GF-D8 (cell line): ENCODE data around the gene ACOX2.

ENCODE experiments used
- DNase-seq: peaks from one replicate; lab custom pipeline; 2025; lab: John Stamatoyannopoulos, UW

The ACOX2 gene

DNA sequence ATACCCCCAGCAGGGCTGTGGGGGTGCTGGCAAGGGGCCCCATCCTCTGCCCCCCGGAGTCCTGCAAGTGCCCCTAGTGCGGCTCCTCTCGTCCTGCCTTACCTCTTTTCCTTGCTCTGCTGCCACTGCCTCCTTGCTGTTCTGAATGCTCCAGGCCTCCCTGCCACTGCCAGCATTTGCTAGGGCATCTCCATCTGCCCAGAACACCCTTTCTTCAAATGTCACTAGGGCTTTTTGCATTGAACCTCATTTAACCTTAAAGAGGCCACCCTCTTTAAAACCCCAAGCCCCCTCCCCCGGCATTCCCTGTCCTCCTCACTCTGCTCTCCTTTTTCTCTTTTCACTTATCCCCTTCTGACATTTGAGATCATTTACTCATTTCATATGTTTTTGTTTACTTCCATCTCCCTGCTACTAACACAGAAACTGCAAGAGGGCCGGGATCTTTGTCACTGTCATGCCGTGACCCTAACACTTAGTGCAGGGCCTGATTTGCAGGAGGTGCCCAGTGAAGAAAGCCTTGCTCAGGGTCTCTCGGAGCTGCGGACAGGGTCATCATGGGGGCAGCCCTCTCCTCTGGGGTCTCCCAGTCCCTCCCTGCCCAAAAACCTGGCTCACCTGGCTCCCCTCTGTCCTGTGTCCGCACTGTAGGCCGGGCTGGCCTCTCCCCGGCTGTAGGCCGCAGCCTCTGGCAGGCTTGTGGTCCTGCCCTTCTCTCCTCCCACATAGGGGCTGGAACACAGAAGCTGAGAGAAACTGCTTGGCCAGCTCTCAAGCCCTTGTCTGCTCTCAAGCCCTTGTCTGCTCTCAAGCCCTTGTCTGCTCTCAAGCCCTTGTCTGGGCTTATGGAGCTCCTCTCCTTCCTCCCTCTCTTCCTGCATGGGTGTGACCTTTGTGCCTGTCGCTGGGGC, at the start of gene ACOX2:
TSS of gene ACOX2 (minus strand) at position 690 of the 911 bp plus-strand sequence. CDS start 2,084 bp downstream, outside the sequence.
- DNase-seq, result no peak

DNA sequence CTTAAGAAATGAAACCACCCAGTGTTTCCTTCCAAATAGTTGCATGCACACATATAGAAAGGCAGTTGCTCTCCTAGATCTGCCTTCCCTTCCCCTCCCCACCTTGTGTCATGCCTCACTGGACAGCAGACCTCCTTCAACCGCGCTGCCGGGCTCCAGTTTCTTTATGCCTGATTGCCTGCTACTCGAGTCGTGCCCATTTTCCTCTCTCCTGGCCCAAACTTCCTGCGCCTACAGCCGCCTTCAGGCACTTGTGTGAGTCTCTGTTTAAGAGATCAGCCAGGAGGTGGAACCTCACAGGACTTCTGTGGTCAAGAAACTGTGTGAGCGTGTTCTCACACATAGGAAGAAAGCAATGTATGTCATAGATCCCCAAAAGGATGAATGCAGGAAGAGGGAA, 49.0 kb upstream of the ACOX2 start:
- DNase-seq, result no peak

DNA sequence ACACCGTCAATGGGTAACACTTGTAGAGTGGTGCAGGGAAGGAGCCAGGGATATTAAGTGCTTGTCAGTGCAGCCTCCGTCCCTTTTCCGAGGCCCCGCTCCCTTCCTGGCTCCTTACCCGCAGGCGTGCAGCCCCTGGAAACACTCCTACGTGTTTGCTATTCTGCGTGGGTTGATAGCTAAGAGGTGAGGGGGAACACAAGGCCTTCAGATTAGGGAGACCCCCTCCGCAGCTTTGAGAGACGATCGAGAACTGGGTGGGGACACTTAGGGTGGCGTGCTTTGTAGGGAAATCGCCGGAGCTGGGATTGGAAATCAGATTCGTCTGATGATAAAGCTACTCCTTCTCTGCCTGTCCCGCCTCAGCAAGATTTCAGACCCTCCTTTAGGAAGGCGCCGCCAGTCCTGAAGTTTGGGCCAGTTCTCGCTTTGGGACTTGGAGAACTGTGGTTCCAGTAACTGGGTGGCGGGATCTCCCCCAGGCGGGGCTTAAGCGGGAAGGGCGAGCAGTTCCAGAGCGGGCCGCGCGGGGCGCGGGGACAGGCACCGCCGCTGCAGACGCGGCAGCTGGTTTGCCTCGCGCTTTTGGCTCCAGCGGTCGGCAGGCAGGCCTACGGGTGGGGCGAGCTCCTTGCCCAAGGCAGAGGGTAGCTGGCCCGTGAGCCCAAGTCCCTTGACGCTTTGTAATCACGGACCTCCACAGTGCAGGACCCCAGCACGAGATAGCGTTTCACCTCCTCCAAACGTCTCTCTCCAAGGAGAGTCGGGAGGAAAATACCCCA, 48.2 kb upstream of the ACOX2 start:
- no peak for DNase-seq

DNA sequence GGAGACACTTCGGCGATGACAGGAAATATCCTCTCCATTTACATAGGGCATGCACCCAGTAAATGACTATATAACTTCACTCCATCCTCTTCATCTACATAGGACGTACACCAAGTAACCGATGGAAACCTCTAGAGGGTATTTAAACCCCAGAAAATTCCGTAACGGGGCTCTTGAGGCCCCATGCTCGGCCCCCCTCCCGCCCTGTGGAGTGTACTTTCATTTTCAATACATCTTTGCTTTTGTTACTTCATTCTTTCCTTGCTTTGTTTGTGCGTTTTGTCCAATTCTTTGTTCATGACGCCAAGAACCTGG, 47.7 kb upstream of the ACOX2 start:
- no peak for DNase-seq

DNA sequence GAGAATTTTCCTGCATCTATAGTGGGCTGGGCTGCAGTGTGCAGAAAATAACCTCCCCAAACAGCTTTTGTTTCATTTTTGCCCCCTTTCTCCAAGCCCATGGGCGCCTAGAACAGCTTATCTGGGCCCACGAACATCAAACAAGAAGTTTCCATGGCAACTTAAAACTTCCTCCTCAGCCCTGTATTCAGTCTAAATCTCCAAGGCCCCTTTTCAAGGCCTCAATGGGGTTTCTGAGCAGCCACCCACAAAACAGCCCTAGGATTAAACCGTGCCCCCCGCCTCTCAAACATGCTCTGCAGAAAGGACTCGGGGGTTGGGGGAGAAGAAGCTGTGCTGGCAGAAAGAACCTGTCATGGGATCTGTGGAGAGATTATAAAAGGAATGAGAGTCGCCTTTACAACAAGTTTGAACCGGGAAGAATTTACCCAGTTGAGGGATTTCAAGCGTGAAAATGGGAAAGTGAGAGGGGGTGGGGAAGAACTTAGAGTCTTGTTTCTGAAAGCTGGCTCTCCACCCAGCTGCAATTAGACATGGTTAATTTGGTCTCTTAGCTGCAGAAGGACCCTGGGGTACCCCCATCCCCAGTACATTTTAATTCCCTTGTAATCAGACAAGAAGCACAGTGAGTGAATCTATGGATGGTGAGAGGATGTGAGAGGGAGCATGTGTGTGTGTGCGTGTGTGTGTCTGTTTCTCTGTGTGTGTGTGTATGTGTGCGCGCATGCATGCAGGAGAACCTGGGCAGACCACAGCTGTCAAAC, 44.5 kb upstream of the ACOX2 start:
- DNase-seq, result no peak

DNA sequence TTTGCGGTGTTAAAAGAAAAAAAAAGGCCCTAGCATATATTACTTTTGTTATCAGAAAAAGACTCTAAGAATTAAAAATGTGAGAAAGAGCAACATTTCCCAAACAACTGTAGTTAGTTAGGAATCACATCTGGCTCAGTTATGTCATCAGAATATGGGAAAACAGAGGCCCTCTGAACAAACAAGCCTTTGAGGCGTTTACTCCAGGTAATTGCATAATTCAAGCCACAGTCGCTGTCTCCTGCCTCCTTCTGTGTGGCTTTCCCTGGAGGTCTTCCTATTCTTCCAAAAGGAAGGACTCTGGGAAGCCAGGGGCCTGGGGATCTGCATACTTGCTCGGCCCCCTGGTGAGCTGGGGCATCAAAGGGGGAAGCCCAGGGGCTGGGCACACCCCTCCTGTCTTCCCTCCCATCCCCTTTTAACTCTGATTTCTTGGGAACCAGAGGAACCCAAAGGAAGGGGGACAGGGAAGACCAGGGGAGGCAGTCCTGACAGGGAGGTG, 43.9 kb upstream of the ACOX2 start:
- DNase-seq, result no peak

DNA sequence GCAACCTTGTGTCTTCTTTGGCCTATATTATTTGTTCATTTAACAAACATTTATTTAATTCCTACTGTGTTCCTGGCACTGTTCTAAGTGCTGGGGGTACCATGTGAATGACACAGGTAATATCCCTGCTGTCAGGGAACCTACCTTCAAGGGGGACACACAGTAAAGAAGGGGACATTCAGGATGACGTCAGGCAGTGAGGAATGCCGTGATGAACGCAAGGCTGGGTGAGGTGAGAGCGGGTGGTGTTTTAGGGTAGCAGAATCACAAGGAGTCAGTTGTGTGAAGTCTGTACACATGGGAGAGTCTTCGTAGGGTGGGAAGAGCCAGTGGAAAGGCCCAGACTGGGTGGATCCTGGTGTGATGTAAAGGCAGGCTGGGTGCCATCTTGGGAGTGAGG, 41.9 kb upstream of the ACOX2 start:
- DNase-seq, result no peak

DNA sequence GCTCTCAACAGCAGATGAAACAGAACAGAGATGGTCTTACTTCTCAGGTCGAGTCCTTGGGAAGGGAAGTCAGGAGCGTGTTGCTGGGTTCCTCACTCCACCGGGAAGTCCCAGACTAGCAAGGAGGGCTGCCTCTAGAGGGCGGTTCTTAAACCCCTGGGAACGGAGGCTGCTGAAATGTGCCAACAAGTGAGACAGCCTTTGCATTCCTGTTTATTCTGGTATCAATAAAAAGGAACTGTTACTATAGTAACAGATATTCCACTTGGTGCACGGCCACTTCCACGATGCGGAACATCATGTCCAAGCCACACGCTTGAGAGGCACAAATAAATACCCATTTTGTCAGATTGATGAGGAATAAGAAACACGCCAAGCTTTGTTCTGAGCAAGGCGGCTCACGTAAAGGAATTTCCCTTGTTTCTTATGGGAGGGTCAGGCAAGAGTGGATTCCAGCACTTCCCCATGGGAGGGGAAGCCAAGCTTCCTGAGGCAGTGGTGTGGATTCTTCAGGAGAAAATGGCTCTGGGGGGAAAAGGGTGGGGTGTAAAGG, 40.4 kb upstream of the ACOX2 start, which contains the start of gene FAM107A:
TSS of gene FAM107A (minus strand) at position 123 of the 553 bp plus-strand sequence. CDS start 7,531 bp downstream, outside the sequence.
- no peak for DNase-seq

DNA sequence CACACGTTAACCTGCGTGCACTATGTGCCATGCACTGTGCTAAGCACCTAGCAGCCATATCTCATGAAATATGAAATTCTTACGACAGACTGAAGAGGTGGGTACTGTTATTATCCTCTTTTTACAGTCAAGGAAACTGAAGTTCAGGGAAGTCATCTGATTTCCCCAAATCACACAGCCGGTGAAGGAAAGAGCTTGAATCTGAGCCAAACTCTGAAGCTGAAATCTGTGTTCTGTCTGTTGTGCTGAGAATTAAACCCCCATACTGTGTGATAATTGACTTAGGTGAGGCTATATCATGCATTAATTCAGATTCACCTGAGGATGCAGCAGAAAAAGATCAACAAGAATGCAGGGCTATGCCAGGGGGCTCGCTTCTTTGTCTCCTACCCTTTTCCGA, 39.7 kb upstream of the ACOX2 start:
- DNase-seq, result no peak

DNA sequence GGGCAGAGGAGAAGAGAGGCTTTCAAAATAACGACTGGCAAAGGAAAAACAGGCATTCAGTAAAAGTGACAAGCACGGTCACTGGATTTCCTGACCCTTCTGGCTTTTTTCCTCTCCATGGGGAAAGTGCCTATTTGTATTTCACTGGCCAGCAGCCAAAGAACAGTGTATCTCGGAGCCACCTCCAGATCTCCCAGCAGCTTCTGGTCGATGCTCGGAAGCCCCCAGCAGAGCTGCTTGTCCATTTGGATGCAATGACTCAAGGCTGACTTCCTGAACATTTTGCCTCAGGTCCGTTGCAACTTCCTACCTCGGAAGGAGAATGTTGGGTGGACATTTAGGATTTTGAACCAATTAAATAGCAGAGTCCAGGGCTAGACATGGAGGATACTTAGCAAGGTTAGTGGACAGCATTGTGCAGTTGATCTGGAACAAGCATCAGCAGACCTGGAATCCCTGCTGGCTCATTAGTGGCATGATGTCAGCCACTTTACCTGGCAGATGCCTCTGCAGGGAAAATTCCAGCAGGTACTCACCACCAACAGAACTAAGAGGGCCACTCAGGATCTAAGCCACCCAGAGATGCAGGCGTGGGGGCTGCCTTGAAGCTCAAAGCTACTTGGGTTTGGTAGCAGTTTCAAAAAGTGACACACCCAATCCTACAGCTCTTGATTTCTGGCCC, 39.1 kb upstream of the ACOX2 start:
- DNase-seq, result no peak

DNA sequence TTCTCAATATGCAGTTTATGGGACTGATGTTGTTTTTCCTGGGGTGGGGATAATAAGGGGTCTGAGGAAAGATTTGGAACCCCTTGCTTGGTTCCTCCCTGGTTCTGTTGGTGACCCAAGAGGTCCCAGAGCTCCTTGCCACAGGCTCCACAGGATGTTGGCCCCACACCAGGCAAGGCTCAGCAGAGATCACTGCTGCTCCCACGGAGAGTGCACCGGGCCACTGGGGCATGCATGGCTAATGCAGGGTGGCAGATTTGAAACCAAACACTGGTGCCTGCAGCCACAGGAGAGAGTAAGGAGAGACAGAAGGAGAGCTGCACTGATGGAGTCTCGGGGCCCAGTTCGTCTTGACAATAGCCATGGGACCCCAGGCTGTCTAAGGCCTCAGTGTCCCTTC, 37.7 kb upstream of the ACOX2 start:
- no peak for DNase-seq

DNA sequence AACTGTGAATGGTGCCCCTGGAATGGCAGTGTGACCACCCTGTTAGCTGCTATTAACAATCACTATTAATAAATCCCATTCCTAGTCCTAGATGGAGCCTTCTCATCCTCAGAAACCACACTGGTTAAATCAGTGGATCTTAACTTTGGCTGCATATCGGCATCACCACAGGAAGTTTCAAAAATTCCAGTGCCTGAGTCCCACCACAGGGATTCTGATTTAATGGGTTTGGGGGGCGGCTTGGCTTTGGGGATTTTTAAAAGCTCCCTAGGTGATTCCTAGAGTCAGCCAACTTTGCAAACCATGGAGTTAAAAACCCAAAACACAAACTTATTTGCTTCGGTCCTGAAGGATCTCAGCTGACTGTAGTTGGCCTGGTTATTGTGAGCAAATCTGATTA, 37.1 kb upstream of the ACOX2 start:
- DNase-seq, result no peak

DNA sequence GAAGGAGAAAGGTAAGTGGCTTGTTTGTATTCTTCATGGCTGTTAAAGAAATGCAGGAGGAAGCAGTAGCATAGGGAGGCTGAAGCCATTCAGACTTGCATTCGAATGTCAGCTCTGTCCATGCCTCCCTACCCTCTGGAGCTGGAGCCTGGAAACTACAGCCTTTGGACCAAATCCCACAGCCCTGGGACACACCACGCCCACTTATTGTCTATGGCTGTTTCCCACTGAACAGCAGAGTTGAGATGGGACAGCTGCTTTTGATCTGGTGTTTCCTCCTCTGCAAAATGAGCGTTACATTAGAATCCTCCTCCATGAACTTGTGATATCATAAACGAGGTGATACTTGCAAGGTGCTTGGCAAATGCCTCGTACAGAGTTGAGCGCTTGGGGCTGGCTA, 36.6 kb upstream of the ACOX2 start:
- DNase-seq, result no peak

DNA sequence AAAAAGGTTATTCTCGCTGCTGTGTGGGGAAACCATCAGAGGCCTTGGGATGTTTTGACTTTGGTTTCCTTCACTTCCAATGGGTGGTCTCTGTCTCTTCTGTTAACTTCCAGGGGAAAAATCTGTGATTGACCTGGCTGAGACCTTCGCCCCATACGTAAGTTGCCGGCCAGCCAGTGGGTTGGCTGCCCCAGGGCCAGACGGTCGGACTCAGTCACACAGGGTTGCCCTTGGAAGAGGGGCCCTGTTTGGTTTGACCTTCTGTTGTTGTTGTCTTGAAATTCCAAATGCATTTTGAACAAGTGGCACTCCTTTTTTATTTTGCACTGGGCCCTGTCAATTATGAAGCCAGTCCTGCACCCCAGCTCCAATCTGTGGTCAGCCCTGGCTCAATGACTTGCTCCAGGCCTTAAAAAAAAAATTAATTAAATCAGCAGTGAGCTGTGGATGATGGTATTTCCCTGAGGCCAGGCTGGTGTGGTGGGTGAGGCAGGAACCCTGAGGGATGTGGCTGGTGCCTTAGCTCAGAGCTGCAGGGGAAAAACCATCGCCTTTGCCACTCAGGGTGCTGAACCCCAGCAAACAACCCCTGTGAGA, 35.7 kb upstream of the ACOX2 start:
- no peak for DNase-seq

DNA sequence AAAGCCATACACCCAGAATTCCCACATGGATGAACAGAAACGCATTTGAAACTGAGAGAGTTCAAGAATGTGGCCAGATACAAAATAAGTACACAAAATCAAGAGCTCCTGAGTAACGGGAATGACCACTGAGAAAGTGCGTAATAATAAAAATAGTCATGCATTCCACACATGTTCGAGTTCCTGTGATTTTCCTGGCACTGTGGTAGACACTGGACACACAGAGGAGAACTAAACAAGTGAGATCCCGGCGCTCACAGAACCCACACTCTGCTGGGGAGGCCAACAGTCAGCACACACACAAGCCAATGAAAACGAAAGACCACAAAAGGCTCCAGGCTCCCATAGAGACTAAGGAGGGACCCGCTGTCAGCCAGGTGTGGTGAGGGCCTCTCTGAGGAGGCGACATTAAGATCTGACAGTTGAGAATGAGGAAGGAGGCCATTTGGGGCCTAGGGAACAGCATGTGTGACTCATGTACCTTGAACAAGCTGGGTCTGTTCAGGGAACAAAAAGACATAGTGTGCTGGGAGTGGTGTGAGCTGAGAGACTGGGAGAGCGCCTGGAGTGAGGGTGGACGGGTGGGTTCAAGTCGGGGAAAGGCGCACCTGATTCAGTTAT, 35.1 kb upstream of the ACOX2 start:
- DNase-seq, result no peak

DNA sequence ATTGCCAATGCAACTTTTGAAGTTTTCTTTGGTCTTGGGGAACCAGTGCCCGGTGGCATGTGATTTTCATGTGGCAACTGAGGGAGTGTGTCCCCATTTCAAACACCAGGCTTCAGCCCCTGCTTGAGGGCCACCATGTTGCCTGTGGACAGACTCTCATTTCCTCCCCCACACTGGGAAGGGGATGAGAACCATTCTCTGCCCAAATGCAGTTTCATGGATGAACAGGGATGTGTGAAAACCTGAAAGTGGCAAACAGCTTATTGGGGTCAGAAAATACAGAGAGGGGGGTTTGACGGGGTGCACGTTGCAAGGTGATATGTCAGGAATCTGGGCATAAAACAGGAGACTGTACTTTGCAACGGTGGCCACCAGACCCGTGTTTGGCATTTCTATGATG, 33.9 kb upstream of the ACOX2 start:
- no peak for DNase-seq

DNA sequence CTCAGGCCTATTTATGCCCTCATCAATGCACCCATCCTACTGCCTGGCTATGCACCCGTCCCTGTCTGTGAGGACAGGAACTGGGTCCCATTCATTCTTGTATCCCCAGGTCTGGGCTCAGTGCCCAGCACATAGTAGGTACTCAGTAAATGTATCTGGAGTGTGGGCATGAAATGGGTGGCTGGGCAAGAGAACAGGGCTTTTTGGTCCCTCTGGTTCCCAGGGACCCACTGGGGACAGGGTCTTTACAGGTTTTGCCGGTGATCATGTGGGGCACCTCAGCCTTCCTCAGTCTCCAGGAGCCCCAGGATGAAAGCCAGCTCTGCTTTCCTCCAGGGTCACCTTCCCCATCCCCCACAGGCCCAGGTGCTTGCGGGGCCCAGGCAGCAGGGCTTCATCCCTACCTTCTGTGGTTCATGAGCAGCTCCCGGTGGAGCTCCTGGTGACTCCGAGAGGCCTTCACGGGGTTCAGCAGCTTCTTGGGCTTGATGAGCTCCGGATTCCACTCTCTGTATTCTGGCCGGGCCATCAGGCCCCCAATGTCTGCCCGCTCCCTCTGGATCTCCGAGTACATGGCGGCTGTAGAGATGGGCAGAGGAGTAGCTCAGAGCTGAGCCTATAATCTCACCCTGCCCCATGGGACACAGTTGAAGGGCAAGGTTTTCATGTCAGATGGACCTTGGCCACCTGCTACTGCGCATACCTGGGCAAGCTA, 32.5 kb upstream of the ACOX2 start:
- no peak for DNase-seq

DNA sequence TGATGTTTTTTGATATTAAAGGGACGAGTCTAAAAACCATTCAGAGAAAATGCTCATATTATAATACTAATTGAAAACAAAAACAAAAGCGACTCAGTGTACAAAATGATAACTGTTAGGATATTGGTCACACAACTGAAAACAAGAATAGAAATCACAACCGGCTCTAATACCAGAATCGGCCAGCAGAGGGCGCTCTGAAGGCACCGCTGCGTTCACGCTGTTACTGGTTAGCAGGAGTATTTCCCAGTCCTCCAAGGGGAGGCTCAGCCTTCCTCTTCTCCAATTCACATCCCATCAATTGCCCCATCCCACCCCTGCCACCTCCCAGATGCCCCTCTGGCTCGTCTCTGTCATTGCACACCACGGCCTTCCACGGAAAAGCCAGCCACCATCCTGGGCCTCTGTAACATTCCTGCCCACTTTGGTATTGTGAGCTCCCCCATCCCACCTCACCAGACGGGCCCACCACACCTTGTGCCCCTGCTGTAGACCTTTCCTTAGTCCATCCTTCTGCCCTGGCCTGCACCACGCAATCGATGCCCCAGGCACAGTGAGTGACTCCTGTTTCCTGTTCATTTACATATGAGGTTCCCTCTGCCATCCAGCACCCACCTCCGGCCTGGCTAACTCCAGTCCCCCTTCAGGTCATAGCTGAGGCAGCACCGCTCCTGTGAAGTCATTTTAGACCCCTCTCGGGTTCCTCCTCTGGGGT, 31.7 kb upstream of the ACOX2 start:
- no peak for DNase-seq

DNA sequence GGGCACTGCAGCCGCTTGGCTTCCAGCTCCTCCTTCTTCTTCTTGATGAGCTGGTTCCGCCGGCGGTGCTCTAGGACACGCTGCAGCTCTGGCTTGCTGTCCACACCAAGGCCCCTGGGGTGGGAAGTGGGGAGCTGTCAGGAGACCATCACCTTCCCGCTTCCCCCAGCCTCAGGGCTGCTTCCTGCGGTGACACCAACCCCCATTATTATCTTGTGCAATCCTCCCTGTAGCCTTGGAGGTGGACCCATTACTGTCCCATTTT, 30.2 kb upstream of the ACOX2 start:
- DNase-seq, result no peak
